Cardiac septum (tissue), 1 donor: ENCODE measurements around the gene FCER1G. TPM values are rescaled to one million over a fixed set of nuclear protein-coding genes. Genes with fewer than 3 reads are reported as not detected.

Experiments
- DNase-seq: peaks from one replicate; pipeline ENCODE4 v3.0.0-alpha.2; 2020; ENCODE audit warnings: low spot score
- intact Hi-C: fragments of 100-400 bp; cut with DNase I; formaldehyde crosslinking; loops from one replicate; pipeline ENCODE4 v1.14.0; 2022
- long read RNA-seq: library from polyadenylated mRNA; unstranded; transcript quantifications from one replicate; pipeline ENCODE4 v2.0.0, GENCODE V29; 2021
- total RNA-seq: library from RNA; stranded (reverse); fragmentation: NEBNext Ultra II Directional; extraction: Animal tissue kit (Norgen Biotek cat#: 25700); gene quantifications from one replicate; pipeline ENCODE4 v1.2.1, GENCODE V29; 2021
- donor health status: DM: no; HTN: no; CAD: no.

FCER1G gene
- 11.4 TPM for total RNA-seq
- long read RNA-seq, partial matches to known transcripts = 0 of 3 reads
- long read RNA-seq, other reads (novel, unspliced or antisense) = 0 of 3 reads

- DNase-seq = peak; percentile 87
- intact Hi-C loops = no loop called here
These were observed at the start of gene FCER1G for GRCh38 chr1:161215076-161215475. TSS of gene FCER1G (plus strand) at chr1:161215295. CDS start at chr1:161215322, 27 bp downstream.

DNA sequence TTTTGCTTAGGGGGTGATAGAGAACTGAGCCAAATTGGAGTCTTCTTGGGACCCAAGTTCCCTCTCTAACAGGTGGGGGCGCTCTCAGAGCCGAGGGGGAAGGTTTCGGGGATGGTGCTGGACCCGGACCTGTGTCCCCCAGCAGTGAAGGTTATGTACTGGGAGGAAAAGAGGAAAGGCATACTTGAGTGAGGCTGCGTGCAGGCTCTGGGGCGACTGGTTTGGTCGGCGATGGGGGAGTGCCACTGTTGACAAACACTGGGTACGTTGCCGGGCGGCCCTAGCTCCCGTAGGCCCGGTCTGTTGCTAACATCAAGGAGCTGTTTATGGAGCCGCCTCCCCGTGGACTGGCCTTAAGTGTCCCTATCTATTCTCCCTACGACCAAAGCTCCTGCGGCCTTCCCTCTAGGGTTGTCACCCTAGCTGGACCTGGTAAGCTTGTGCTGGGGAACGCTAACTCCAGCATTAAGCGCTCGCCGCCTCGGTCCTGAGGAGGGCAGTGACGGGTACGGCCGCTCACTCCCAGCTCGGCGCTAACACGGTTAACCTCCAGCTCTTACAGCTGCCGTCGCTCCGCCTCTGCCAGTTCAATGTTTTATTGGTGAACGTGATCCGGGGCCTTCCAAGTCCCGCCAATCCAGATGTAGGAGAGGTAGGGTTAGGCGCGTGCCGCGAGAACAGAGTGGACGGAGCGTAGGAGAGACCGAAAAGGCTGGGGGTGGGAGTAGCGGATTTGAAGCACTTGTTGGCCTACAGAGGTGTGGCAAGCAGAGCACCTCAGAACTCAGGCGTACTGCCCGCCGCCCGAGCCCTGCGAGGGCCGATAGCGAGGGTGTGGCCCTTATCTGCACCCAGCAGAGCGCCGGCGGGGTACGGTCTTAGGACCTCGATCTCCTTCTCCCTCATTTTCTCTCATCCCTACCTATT lies 49.1 kb upstream of the FCER1G start, which contains the start of gene PPOX:
PPOX (plus strand) TSS at position 685 of the 927 bp plus-strand sequence. CDS start 422 bp downstream, outside the sequence.
- intact Hi-C loops = loop anchor here (1.0 kb wide), 1 partner anchor 11 kb away; the partner anchor contains the start of gene B4GALT3
- peak; percentile 98 for DNase-seq

DNA sequence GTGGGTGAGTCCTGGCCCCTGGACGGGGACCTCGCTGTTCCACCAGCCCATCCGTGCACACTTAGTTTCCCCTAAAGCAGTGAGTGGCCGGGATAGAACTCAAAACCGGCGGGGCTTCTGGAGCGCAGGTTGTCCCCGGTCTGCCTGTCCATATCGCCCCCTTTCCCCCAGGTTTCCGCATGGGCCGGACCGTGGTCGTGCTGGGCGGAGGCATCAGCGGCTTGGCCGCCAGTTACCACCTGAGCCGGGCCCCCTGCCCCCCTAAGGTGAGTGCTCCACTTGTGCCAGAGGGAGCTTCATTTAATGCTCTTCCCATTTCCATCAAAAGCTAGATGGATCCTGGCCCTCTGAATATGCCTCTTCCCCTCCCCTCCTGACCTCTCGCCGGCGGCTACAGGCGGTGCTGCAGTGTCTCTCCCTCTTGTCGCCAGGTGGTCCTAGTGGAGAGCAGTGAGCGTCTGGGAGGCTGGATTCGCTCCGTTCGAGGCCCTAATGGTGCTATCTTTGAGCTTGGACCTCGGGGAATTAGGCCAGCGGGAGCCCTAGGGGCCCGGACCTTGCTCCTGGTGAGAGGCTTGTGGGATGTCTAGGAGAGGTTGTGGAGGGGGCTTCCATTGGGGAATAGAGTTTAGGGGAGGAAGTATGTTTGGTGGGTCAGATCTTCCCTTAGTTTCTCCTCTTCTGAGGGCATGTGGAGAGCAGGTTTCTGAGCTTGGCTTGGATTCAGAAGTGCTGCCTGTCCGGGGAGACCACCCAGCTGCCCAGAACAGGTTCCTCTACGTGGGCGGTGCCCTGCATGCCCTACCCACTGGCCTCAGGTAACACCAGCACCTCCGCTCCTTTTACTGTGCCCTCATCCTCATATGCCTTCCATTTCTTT lies 48.2 kb upstream of the FCER1G start:
- intact Hi-C loops = loop anchor here (1.0 kb wide), 1 partner anchor 10 kb away; the partner anchor contains the start of gene B4GALT3
- DNase-seq = no peak

- intact Hi-C loops = no loop called here
- no peak for DNase-seq
These were observed 46.2 kb upstream of the FCER1G start for GRCh38 chr1:161168906-161169305.

DNA sequence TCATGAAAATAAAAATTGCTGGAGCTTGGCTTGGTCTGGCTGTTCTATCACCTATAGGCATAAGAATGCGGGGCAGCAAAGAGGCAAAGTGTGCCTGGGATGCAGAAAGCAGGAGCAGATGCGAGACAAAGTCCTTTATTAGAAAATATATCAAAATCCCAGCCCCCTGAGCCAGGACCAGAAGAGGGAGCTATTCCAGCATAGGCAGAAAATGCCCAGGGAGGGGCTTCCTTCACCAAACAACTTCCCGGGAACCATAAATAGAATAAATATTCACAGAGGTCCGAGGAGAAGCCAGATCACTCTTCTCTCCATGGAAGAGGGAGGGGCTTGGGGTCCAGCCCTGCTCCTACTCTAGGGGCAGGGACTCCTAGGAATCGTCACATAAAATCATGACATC lies 43.9 kb upstream of the FCER1G start:
- DNase-seq = no peak
- intact Hi-C loops = no loop called here

DNA sequence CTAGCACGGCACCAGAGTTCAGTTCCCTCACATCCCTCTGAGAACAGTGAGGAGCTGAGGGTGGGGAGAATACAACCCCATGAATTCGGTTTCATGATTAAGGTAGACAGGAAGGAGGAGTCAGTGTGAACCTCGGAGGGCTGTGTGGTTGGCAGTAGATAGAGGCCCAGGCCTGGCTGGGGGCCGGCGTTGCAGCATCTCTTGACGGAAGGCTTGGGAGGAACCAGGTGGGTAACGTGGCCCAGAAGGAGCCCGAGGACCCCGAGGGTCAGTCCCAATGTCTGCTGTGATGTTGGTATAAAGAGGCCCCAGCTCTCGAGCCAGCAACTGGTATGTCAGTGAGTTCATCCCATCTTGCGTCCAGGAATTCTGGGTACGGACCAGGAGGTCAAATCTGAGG lies 43.4 kb upstream of the FCER1G start:
- DNase-seq = no peak
- intact Hi-C loops = no loop called here

DNA sequence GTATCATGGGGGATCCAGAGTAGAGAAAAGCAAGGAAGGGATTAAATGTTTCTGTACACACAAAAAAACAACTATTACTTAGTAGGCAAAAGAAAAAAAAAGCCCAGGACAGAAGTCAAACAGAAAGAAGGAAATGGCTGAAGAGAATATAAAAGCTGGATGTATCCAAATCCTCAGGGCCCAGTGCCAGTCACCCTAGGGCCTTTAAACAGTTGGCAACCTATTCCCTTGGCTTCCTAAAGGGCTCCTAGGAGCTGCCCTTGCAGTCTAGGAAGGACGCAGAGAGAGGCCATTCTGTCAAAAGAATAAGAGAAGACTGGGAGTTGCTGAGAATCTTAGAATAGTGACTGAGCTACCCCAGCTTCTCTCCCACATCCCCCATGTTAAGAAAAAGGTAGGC lies 42.7 kb upstream of the FCER1G start:
- DNase-seq = no peak

GRCh38 chr1:161172776-161173376 lies 42.2 kb upstream of the FCER1G start:
- no peak for DNase-seq
- intact Hi-C loops = no loop called here

More for the DNA sequence above, 42.7 kb upstream of the FCER1G start:
- intact Hi-C loops = no loop called here

- intact Hi-C loops = no loop called here
- no peak for DNase-seq
These were observed 41.4 kb upstream of the FCER1G start for GRCh38 chr1:161173711-161174110.

DNA sequence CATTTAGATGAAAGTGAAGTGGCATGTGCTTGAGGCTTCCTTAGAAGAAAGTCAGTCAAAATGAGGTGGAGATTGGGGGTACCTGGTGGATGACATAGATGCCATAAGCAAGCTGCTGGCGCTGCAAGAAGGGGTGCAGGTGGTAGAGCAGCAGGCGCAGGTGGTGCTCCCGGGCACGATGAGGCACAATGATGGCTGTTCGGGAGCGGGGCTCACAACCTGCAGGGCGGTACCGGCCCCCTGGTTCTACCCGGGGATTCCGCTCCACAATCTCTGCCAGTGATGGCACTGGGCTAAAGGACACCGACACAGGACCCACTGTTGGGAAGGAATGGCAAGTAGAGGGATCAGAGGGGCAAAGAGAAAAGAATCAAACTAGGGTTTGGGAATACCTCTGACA lies 40.2 kb upstream of the FCER1G start:
- no peak for DNase-seq
- intact Hi-C loops = no loop called here

DNA sequence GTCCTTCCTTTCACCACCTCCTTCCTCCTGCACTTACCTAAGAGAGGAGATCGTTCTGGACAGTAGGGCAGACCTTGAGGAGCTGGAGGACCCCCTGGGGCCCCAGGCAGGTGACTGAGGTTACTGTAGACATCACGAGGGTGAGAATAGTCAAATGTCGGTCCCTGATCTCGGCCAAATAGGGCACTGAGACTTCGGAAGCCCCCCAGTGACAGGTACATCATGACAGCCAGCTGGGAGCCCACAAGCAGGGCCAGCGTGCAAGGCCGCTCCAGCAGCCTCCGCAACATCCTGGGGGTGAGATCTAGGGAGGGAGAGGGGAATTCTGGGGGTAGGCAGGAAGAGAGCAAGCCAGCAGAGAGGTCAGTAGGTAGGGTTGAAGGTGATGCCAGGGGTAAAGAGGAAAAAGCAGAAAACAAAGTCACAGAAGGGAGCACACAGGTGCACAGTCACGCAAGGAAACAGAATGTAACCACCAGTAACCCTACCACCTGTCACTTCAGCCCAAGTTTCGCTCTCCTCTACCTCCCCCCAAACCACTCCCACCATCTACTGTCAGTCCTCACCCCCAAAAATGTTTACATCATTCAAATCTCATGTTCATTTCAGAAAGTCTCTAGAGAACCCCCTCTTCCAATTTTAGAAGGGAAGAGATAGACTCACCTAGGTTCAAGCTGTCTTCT lies 39.2 kb upstream of the FCER1G start:
- DNase-seq = no peak
- intact Hi-C loops = no loop called here

GRCh38 chr1:161176468-161177111 lies 38.5 kb upstream of the FCER1G start:
- DNase-seq = no peak
- intact Hi-C loops = loop anchor here (1.0 kb wide), 1 partner anchor 10 kb away; the partner anchor contains the start of gene PPOX

- intact Hi-C loops = loop anchor here (1.0 kb wide), 1 partner anchor 11 kb away; the partner anchor contains the start of gene PPOX
- DNase-seq = peak; percentile 98
These were observed 37.8 kb upstream of the FCER1G start, which contains the start of gene B4GALT3 for GRCh38 chr1:161177112-161177935. TSS of gene B4GALT3 (minus strand) at chr1:161177507. CDS start at chr1:161176060, 1,447 bp downstream.

- intact Hi-C loops = loop anchor here (1.0 kb wide), 1 partner anchor 12 kb away; the partner anchor contains the start of gene PPOX
- DNase-seq = no peak
These were observed 37.2 kb upstream of the FCER1G start for GRCh38 chr1:161177936-161178244.

- DNase-seq = no peak
- intact Hi-C loops = no loop called here
These were observed 35.4 kb upstream of the FCER1G start for GRCh38 chr1:161179698-161180097.

DNA sequence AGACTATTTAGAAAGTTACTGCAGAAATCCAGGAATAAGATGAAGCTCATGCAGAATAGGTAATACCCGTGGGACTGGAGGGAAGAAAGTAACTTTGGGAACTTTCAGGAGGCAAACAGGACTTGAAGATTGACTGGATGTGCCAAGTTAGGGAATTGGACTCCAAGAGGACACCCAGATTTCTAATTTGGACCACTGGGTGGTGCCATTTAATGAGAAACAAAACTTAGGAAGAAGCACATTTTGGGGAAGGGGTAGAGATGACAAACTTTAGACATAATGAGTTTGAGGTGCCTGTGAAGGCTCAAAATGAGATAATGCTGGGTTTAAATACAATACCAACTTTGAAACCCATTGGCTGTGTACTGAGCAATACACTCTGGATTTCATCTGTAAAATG lies 34.5 kb upstream of the FCER1G start:
- DNase-seq = no peak
- intact Hi-C loops = no loop called here

GRCh38 chr1:161182214-161182613 lies 32.9 kb upstream of the FCER1G start:
- DNase-seq = no peak
- intact Hi-C loops = no loop called here
